Midbrain (tissue), 1 donor: ENCODE data around the gene WFDC2.

Experiments
- DNase-seq: peaks from one replicate; lab custom pipeline; 2025; lab: John Stamatoyannopoulos, UW

Gene WFDC2

GRCh38 chr20:45497971-45498494 is 28.5 kb downstream of the WFDC2 start:
- no peak for DNase-seq

GRCh38 chr20:45500022-45500421 is 30.5 kb downstream of the WFDC2 start:
- no peak for DNase-seq

DNA sequence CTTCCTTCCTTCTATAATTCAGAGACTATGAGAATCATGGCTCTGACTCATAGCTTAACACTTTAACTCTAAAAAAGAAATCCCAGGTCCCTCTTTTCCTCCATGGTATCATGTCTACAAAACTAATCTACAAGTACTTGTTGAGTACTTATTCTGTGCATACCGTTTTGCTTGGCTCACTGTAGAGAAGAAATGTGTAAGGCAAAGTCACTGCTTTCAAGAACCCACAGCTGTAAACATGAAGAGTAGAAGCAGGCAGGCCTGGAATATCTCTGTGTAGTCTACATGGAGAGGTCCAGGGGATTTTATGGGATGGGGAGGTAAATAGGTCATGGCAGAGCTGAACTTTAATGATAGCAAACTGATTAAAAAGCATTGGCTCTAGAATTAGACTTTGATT is 32.0 kb downstream of the WFDC2 start:
- DNase-seq = no peak

GRCh38 chr20:45502561-45502960 is 33.0 kb downstream of the WFDC2 start:
- no peak for DNase-seq

DNA sequence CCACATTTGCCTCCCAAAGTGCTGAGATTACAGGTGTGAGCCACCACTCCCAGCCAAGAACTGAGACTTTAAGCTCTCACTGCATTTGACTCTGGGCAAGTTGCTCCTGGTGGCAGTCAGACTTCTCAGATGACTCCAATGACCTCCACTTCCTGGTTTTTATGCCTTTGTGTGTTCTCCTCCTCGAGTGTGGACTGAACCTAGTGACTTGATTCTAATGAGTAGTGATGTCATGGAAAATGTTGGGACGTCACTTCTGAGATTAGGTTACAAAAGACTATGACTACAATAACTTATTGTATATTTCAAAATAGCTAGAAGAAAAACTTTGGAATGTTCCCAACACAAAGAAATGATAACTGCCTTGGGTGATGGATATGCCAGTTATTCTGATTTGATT is 33.9 kb downstream of the WFDC2 start:
- DNase-seq = no peak

DNA sequence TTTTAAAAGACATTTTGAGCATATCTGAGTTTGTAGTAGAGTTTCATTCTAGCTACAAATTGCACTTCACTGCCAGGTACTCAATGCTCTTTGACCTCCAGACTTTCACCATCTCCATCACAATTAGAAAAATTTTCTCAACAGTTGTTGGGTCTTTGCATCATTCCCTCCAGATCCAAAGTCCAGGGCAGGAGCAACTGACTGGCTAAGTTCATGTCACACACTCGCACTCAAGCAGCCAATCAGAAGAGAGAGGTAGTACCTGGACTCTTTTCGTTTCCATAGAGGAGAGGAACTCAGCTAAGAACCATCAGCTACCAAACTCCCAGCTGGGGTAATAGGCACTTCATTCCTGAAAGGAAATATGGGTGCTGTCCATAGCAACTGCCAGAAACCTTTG is 36.8 kb downstream of the WFDC2 start:
- no peak for DNase-seq

- DNase-seq = no peak
Measured at GRCh38 chr20:45507011-45507820, 37.7 kb downstream of the WFDC2 start.

DNA sequence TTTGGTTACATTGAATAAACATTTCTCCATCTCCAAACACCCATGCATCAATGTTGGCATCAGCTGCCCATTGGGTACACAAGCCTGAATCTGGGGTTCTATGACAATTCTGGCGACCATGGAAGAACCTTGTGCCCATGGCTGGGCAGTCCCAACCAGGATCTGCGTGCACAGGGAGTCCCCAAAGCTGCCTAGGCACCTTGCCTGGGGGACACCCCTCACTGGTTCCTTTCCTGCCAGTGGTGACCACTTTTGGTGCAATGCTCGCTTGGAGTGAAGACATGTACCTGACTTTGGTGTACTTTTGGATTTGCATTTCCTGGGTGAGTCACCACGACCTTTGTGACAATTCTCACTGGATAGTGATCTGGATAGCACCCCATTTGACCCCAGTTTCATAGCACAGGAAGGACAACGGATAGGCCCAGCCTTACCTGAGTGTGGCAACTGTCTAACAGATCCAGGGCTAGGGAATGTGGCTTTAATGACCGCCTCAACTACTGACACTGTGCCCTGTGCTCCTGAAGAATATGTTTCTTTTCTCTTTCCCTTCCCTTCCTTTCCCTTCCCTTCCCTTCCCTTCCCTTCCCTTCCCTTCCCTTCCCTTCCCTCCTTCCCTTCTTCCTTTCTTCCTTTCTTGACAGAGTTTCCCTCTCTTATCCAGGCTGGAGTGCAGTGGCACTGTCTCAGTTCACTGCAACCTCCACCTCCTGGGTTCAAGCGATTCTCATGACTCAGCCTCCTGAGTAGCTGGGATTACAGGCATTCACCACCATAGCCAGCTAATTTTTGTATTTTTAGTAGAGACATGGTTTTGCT is 38.7 kb downstream of the WFDC2 start:
- no peak for DNase-seq

GRCh38 chr20:45509091-45509490 is 39.5 kb downstream of the WFDC2 start:
- no peak for DNase-seq

DNA sequence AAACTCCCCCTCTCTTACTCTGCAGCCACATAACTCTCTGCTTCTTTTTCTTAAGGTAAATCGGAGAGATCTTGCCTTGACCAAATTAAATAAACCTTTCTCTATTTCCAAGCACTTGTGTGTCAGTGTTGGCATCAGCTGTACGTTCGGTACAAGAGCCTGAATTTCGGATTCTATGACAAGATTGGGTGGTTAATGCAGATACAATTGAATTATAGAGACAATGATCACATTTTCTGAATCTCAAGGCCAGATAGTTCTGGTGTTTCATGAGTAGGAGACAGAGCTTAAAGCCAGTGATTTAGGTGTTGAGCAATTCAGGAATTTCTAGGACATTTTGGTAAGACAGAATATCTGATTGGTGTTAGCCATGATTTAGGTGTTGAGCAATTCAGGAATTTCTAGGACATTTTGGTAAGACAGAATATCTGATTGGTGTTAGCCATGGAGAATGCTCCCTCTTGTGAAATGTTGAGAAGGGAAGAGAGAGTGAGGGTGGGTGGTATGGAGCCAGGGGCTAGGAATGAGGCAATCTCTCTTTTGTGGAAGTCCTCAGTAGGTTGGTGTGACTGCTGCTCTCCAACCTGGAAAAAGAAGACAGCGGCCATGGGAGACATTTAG is 40.8 kb downstream of the WFDC2 start:
- no peak for DNase-seq

GRCh38 chr20:45515147-45515913 is 45.8 kb downstream of the WFDC2 start, which contains the start of gene SPINT3:
SPINT3 (minus strand) TSS chr20:45515622; CDS start chr20:45515608, 14 bp downstream.
- no peak for DNase-seq

DNA sequence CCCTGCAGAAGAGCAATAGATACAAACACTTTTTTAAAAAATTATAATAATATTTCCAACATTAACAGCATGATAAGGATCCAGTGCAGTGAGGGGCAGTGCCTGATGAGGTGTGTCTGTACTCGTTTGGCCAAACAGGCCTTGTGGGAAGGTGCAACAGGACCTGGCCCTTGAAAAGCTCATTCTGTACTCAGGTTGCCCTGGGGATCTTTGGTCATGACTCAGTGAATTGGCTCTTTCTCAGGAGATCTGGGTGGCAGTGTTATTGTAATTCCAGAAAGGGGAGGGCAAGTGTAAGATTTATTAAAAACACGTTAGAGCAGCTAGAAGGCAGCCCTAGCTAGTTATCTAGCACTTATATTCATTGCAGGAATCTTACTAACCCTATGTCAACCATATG is 48.7 kb downstream of the WFDC2 start:
- DNase-seq = no peak

DNA sequence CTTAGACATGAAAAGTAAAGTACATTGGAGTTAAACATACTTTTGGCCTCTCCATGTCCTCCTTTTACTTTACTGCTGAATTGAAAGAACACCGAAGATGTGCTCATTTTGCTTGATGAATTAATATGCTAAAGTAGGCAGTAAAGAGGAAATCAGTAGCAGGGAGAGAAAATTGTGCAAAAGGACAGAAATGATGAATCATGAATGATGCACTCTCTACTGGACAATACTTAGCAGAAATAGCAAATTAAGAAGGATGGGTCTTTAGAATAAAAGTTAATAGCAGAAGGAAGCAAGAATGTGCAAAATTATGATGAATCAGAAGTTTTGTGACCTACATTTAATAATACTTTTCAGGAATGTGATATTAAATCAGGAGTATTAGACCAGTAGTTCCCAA is 54.3 kb downstream of the WFDC2 start:
- DNase-seq = no peak

DNA sequence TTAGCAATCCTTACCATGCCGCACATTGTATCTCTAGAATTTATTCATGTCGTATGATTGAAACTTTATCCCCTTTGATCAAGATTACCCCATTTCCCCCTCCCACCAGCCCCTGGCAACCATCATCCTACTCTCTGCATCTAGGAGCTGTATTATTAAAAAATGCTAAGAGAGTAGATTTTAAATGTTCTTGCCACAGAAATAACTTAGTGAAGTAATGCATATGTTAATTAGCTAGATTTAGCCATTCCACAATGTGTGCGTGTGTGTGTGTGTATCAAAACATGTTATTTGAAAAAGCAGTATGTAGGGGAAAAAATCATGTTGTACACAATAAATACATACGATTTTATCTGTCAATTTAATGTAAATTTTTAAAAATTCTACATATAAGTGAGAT is 57.7 kb downstream of the WFDC2 start:
- DNase-seq = no peak
